Measurements from ENCODE around the gene TRIM7.

GRCh38 chr5:181207214-181207959, 2.4 kb upstream of the TRIM7 start:
- no peak for TF ChIP-seq POLR2A (IDR thresholded peaks at IDR 0.05)
- TF ChIP-seq, protein P1, sequence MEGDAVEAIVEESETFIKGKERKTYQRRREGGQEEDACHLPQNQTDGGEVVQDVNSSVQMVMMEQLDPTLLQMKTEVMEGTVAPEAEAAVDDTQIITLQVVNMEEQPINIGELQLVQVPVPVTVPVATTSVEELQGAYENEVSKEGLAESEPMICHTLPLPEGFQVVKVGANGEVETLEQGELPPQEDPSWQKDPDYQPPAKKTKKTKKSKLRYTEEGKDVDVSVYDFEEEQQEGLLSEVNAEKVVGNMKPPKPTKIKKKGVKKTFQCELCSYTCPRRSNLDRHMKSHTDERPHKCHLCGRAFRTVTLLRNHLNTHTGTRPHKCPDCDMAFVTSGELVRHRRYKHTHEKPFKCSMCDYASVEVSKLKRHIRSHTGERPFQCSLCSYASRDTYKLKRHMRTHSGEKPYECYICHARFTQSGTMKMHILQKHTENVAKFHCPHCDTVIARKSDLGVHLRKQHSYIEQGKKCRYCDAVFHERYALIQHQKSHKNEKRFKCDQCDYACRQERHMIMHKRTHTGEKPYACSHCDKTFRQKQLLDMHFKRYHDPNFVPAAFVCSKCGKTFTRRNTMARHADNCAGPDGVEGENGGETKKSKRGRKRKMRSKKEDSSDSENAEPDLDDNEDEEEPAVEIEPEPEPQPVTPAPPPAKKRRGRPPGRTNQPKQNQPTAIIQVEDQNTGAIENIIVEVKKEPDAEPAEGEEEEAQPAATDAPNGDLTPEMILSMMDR (IDR thresholded peaks at IDR 0.05) = no peak

All from adrenal gland (tissue), 5 donors.